Subcutaneous adipose tissue (tissue), 4 donors: Measurements from ENCODE around the gene KIFAP3. TPM values are rescaled to one million over a fixed set of nuclear protein-coding genes. Genes with fewer than 3 reads are reported as not detected.

ENCODE experiments used
- CTCF ChIP-seq: fragments of 450-650 bp; IDR thresholded peaks from one replicate; pipeline ENCODE4 v1.5.1; 2016; ENCODE audit warnings: low read depth, mild to moderate bottlenecking, control low read depth, antibody characterized with exemption, moderate library complexity
- total RNA-seq, 4 donors: library from RNA; depleted of rRNA; stranded (reverse); fragments of >200 nt; gene quantifications; one replicate each; pipeline ENCODE4 v1.1.0, GENCODE V29; 2016

The KIFAP3 gene
- total RNA-seq, 4 donors from 2014 or later, result 23.4 to 35.2 (median 30.4) TPM

- TF ChIP-seq CTCF, result no peak
Measured at GRCh38 chr1:169924829-169925228, 149.7 kb downstream of the KIFAP3 start.

- TF ChIP-seq CTCF, result no peak
Measured at GRCh38 chr1:169924063-169924462, 150.4 kb downstream of the KIFAP3 start.

- TF ChIP-seq CTCF, result no peak
Measured at GRCh38 chr1:169921080-169921479, 153.4 kb downstream of the KIFAP3 start.

DNA sequence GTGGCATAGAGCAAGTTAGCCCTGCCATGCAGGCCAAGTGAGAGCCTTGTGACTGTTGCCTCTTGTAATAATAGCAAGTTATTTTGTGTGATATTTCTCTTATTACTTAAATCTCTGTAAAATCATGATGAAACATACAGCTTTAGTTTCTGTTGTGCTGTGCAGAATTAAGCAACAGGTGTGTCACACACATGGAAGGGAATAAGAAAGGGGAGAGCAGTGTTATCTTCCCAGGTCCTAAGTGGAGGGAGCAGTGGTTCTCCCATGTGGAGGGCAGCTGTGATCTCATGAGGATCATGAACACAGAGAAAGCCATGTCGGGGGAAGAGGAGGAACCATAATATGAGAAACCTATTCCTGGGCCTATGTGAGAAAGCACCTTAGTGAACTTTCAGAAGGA is 155.6 kb downstream of the KIFAP3 start:
- no peak for TF ChIP-seq CTCF

- TF ChIP-seq CTCF, result no peak
Measured at GRCh38 chr1:169915150-169915549, 159.3 kb downstream of the KIFAP3 start.

DNA sequence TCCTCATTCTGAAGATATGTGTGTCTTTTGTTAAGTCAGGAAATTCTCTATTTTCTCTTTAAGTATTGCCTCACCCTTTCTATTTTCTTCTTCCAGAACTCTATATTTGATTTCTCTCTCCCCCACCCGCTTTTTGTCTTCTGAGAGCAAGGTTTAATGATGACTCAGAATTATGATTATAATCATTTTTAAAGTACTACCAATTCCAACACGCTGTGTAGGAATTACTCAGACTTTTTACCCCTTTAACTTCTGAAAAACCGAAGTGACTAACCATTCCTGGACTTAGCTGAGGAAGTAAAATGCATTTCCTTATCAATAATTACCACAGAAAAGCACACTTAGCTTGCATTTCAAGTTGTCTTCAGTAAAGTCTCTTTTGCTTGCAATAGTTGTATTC is 160.0 kb downstream of the KIFAP3 start:
- no peak for TF ChIP-seq CTCF

DNA sequence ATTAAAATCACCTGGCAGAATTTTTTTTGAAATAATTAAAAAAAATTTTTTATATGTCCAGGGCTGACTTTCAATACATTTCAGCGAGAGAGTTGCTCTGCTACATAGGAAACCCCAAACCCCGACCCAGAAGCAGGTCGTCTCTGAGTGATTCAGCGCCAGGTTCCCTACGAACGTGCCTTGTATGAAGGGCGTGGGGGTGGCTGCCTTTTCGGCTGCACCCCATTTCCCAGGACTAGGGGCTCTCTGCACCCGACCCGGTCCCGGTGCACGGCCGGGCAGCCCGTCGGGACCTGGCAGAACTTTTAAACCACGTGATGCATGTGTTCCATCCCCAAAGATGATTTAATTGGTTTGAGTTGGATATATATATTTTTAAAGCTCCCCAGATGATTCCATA is 165.0 kb downstream of the KIFAP3 start:
- TF ChIP-seq CTCF, result no peak
